Upper lobe of right lung (tissue), 1 donor: Measurements from ENCODE around the gene SMAD3. TPM values are rescaled to one million over a fixed set of nuclear protein-coding genes. Genes with fewer than 3 reads are reported as not detected.

Source experiments
- ATAC-seq: fragments of 200-7000 bp; cut with Tn5 transposase; one replicate; pipeline ENCODE4 v1.9.1; 2020; ENCODE audit warnings: mild to moderate bottlenecking, moderate library complexity
- DNase-seq: peaks from one replicate; pipeline ENCODE4 v3.0.0-alpha.2; 2020
- H3K27ac ChIP-seq: fragments of 200-600 bp; one replicate; pipeline ENCODE4 v1.8.0; 2022
- H3K27me3 ChIP-seq: fragments of 200-600 bp; one replicate; pipeline ENCODE4 v1.8.0; 2022; ENCODE audit warnings: mild to moderate bottlenecking
- H3K36me3 ChIP-seq: fragments of 200-600 bp; one replicate; pipeline ENCODE4 v1.8.0; 2022
- H3K4me1 ChIP-seq: fragments of 200-600 bp; one replicate; pipeline ENCODE4 v1.8.0; 2022
- H3K4me3 ChIP-seq: fragments of 200-600 bp; one replicate; pipeline ENCODE4 v1.8.0; 2022; ENCODE audit warnings: mild to moderate bottlenecking
- H3K9me3 ChIP-seq: fragments of 200-600 bp; one replicate; pipeline ENCODE4 v1.8.0; 2022
- CTCF ChIP-seq: fragments of 200-600 bp; IDR thresholded peaks from one replicate; pipeline ENCODE4 v1.8.0; 2022; ENCODE audit warnings: antibody characterized with exemption
- intact Hi-C: fragments of 100-400 bp; cut with DNase I; formaldehyde crosslinking; loops from one replicate; pipeline ENCODE4 v1.11.0; 2022
- total RNA-seq: library from RNA; stranded (reverse); fragmentation: NEBNext Ultra II Directional; extraction: Animal tissue kit (Norgen Biotek cat#: 25700); gene quantifications from one replicate; pipeline ENCODE4 v1.2.1, GENCODE V29; 2021
- donor health status: DM: no; HTN: yes; CAD: no; lungs with severe emphysema.

SMAD3 gene
- total RNA-seq, 1 donor from 2014 or later = 31.6 TPM

DNA sequence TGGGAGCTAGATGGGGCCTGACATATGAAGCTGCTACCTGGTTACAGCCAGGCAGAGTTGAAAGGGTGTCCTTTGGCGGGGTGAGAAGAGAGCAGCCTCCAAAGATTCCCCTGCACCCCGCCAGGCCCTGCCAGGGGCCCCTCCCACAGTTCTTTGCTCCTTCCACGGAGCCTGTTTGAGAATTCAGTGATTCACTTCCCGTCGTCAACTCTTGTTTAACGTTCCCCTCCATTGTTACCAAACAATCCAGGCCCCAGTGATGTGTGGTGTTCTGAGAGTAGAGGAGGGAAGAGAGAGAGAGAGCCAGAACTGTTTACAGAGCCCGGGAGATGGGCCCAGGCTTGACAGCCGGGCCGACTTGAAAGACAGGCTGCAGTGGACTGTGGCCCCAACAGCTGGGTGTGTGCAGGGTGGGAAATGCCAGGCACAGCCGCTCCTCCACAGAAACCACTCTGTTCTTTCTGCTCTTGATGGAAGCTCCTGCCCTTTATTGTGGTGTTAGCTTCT is 81.5 kb downstream of the SMAD3 start:
- Histone ChIP-seq H3K4me1 (peaks cover 86% of the 10 kb centered on the region), H3K4me3 (no peak overlapping the region), H3K36me3 (no peaks in the 10 kb centered on the region), H3K27me3 (no peaks in the 10 kb centered on the region), H3K9me3 (no peaks in the 10 kb centered on the region), H3K27ac (peak overlapping the region; percentile 56)
- ATAC-seq (peak; percentile 66), DNase-seq (no peak)
- no peak for TF ChIP-seq CTCF
- intact Hi-C loops = no loop called here

- Histone ChIP-seq H3K27ac (peak overlapping the region; percentile 56), H3K36me3 (no peaks in the 10 kb centered on the region), H3K9me3 (no peaks in the 10 kb centered on the region), H3K4me3 (no peak overlapping the region), H3K27me3 (no peaks in the 10 kb centered on the region), H3K4me1 (peaks cover 82% of the 10 kb centered on the region)
- DNase-seq (no peak), ATAC-seq (no peak)
- intact Hi-C loops = no loop called here
- TF ChIP-seq CTCF = no peak
These were observed 82.1 kb downstream of the SMAD3 start for GRCh38 chr15:67147396-67147949.

DNA sequence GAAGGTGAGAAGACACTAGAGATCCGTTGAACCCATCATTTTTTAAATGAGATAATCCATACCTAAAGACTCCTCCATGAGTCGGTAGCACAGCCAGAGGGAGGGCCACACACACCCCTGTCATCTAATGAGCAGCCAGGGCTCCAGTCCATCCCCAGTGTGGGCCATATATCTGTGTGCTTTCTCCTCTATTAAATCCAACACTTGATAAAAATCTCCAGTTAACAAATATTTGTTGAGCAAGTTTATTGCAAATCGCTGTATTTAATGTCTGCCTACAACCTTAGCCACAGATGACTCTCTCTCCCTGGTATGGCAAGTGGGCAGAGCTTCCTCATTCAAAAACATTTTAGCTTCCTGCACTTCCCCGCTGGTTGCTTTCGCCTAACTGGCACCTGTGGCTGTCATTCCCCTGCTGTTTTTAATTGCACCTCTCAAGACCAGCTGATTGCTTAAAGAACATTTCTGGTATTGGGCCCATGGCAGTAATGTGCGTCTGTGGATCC is 82.8 kb downstream of the SMAD3 start:
- no peak for TF ChIP-seq CTCF
- Histone ChIP-seq H3K27me3 (no peaks in the 10 kb centered on the region), H3K27ac (no peak overlapping the region), H3K4me3 (no peak overlapping the region), H3K4me1 (peaks cover 75% of the 10 kb centered on the region), H3K36me3 (no peaks in the 10 kb centered on the region), H3K9me3 (no peaks in the 10 kb centered on the region)
- DNase-seq (no peak), ATAC-seq (peak; percentile 85)
- intact Hi-C loops = no loop called here

DNA sequence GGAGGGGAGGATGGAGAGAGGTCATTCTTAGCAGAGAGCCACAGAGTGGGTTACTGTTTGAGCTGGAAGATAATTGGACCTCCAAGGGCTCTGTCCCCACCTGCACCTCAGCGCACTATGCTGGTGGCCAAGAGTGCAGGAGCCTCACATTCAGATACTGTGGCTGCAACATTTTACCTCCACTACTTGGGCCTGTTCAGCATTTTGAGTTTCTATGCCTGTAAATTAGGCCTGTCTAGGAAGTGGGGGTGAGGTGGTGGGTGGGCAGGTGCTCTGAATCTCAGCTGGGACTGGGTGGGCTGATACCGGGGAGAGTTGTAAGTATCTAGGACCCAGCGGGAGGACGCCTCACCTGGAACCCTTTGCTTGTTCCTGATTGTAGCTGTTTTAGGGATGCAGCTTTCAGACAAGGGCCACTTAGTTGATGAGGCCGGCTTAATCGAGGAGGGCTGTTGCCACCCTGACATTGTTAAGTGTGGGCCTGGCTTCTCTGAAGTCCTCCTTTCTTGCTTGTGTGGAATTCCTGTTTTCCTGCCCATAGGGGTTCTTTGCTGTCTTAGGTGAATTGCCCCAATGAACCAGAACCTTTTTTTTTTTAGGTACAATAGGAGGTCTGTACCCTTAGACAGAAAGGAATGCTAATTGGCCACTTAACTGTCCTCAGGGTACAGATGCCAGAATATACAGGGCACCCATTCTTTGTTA is 83.8 kb downstream of the SMAD3 start:
- no peaks in the 10 kb centered on the region for H3K36me3 ChIP-seq
- peaks cover 73% of the 10 kb centered on the region for H3K4me1 ChIP-seq
- TF ChIP-seq CTCF = no peak
- H3K27ac ChIP-seq = peak overlapping the region; percentile 3
- ATAC-seq (no peak), DNase-seq (no peak)
- no peaks in the 10 kb centered on the region for H3K9me3 ChIP-seq
- no peaks in the 10 kb centered on the region for H3K27me3 ChIP-seq
- no peak overlapping the region for H3K4me3 ChIP-seq
- intact Hi-C loops = no loop called here

- no peak for TF ChIP-seq CTCF
- DNase-seq (no peak), ATAC-seq (no peak)
- Histone ChIP-seq H3K4me1 (peaks cover 73% of the 10 kb centered on the region), H3K27me3 (no peaks in the 10 kb centered on the region), H3K27ac (peak overlapping the region; percentile 38), H3K36me3 (no peaks in the 10 kb centered on the region), H3K9me3 (no peaks in the 10 kb centered on the region), H3K4me3 (no peak overlapping the region)
- intact Hi-C loops = no loop called here
These were observed 84.3 kb downstream of the SMAD3 start for GRCh38 chr15:67149773-67150022.
